ENCODE measurements around the gene B4GALT3. TPM values are rescaled to one million over a fixed set of nuclear protein-coding genes. Genes with fewer than 3 reads are reported as not detected.

Gene B4GALT3
- total and polyA plus RNA-seq, 9 of the 15 experiments (the other 6 are each of a cell fraction or from before 2014, with no cell fraction given) = 31.2 to 103 (median 46.1) TPM

DNA sequence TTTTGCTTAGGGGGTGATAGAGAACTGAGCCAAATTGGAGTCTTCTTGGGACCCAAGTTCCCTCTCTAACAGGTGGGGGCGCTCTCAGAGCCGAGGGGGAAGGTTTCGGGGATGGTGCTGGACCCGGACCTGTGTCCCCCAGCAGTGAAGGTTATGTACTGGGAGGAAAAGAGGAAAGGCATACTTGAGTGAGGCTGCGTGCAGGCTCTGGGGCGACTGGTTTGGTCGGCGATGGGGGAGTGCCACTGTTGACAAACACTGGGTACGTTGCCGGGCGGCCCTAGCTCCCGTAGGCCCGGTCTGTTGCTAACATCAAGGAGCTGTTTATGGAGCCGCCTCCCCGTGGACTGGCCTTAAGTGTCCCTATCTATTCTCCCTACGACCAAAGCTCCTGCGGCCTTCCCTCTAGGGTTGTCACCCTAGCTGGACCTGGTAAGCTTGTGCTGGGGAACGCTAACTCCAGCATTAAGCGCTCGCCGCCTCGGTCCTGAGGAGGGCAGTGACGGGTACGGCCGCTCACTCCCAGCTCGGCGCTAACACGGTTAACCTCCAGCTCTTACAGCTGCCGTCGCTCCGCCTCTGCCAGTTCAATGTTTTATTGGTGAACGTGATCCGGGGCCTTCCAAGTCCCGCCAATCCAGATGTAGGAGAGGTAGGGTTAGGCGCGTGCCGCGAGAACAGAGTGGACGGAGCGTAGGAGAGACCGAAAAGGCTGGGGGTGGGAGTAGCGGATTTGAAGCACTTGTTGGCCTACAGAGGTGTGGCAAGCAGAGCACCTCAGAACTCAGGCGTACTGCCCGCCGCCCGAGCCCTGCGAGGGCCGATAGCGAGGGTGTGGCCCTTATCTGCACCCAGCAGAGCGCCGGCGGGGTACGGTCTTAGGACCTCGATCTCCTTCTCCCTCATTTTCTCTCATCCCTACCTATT, 11.3 kb downstream of the B4GALT3 start, which contains the start of gene PPOX:
PPOX (plus strand) TSS at position 685 of the 927 bp plus-strand sequence. CDS start 422 bp downstream, outside the sequence.
- POLR2A ChIA-PET = interaction anchor here (0.5 to 4.7 kb wide), 16 partner anchors 8 to 1403 kb away, joined by 3 to 33 read pairs (median 4); partner anchors contain the start of genes B4GALT3, DEDD, F11R and NDUFS2
- FAIRE-seq = peak; percentile 99
- TSS peak; percentile 79 for BruUV-seq (replicated peaks)
- TF ChIP-seq MIER1 (IDR thresholded peaks at IDR 0.05; ENCODE audit: low read depth) = no peak
- TF ChIP-seq, protein P1, sequence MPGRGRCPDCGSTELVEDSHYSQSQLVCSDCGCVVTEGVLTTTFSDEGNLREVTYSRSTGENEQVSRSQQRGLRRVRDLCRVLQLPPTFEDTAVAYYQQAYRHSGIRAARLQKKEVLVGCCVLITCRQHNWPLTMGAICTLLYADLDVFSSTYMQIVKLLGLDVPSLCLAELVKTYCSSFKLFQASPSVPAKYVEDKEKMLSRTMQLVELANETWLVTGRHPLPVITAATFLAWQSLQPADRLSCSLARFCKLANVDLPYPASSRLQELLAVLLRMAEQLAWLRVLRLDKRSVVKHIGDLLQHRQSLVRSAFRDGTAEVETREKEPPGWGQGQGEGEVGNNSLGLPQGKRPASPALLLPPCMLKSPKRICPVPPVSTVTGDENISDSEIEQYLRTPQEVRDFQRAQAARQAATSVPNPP (IDR thresholded peaks at IDR 0.05; ENCODE audit: borderline replicate concordance, insufficient read depth, insufficient read length) = no peak
- TF ChIP-seq EP300 (IDR thresholded peaks at IDR 0.05; ENCODE audit: low read length) = peak; percentile 98
- peak; percentile 94 to 97 for TF ChIP-seq RCOR1 (IDR thresholded peaks at IDR 0.05; ENCODE audit: borderline replicate concordance in 1 of 2, low read depth in 2 of 2, low read length in 2 of 2)
- TF ChIP-seq ZNF197 (CRISPR knock-in tag; IDR thresholded peaks at IDR 0.05; ENCODE audit: low read depth) = peak; percentile 81
- TF ChIP-seq MYC (IDR thresholded peaks at IDR 0.05; ENCODE audit: low read depth, low read length) = peak; percentile 86; the same call in 1 of the 2 replicates
- TF ChIP-seq MYC (CRISPR knock-in tag; IDR thresholded peaks at IDR 0.05; ENCODE audit: borderline replicate concordance, low read depth) = peak; percentile 71; the same call in 1 of the 2 replicates
- TF ChIP-seq CREM (IDR thresholded peaks at IDR 0.05; ENCODE audit: low read depth) = peak; percentile 78
- peak; percentile 82 for TF ChIP-seq TBP (optimal IDR thresholded peaks at IDR 0.05; ENCODE audit: low read depth, low read length)
- peak; percentile 45 for TF ChIP-seq FOSL1 (tag; conservative IDR thresholded peaks at IDR 0.05)
- TF ChIP-seq, protein P2, sequence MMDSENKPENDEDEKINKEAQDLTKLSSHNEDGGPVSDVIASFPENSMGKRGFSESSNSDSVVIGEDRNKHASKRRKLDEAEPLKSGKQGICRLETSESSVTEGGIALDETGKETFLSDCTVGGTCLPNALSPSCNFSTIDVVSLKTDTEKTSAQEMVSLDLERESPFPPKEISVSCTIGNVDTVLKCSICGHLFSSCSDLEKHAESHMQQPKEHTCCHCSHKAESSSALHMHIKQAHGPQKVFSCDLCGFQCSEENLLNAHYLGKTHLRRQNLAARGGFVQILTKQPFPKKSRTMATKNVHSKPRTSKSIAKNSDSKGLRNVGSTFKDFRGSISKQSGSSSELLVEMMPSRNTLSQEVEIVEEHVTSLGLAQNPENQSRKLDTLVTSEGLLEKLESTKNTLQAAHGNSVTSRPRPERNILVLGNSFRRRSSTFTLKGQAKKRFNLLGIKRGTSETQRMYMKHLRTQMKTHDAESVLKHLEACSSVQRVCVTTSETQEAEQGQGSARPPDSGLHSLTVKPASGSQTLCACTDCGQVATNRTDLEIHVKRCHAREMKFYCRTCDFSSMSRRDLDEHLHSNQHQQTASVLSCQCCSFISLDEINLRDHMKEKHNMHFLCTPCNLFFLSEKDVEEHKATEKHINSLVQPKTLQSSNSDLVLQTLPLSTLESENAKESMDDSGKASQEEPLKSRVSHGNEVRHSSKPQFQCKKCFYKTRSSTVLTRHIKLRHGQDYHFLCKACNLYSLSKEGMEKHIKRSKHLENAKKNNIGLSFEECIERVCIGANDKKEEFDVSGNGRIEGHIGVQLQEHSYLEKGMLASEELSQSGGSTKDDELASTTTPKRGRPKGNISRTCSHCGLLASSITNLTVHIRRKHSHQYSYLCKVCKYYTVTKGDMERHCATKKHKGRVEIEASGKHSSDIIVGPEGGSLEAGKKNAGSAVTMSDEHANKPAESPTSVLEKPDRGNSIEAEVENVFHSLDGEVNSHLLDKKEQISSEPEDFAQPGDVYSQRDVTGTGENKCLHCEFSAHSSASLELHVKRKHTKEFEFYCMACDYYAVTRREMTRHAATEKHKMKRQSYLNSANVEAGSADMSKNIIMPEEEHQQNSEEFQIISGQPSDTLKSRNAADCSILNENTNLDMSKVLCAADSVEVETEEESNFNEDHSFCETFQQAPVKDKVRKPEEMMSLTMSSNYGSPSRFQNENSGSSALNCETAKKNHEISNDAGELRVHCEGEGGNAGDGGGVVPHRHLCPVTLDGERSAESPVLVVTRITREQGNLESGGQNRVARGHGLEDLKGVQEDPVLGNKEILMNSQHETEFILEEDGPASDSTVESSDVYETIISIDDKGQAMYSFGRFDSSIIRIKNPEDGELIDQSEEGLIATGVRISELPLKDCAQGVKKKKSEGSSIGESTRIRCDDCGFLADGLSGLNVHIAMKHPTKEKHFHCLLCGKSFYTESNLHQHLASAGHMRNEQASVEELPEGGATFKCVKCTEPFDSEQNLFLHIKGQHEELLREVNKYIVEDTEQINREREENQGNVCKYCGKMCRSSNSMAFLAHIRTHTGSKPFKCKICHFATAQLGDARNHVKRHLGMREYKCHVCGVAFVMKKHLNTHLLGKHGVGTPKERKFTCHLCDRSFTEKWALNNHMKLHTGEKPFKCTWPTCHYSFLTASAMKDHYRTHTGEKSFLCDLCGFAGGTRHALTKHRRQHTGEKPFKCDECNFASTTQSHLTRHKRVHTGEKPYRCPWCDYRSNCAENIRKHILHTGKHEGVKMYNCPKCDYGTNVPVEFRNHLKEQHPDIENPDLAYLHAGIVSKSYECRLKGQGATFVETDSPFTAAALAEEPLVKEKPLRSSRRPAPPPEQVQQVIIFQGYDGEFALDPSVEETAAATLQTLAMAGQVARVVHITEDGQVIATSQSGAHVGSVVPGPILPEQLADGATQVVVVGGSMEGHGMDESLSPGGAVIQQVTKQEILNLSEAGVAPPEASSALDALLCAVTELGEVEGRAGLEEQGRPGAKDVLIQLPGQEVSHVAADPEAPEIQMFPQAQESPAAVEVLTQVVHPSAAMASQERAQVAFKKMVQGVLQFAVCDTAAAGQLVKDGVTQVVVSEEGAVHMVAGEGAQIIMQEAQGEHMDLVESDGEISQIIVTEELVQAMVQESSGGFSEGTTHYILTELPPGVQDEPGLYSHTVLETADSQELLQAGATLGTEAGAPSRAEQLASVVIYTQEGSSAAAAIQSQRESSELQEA (IDR thresholded peaks at IDR 0.05; ENCODE audit: low read depth) = peak; percentile 94

More for the DNA sequence above, 11.3 kb downstream of the B4GALT3 start, which contains the start of gene PPOX:
- in situ Hi-C loops (cut with MboI) (no loop called here), intact Hi-C loops (cut with micrococcal nuclease) (loop anchor here (1.0 to 5.0 kb wide), 3 partner anchors 11 to 47 kb away; partner anchors contain the start of genes B4GALT3, DEDD, NIT1 and PFDN2)
- DNase-seq (ENCODE audit: extremely low read depth in 1 of 4, low spot score in 3 of 4) = peak; percentile 91 to 99 (median 93)
- CTCF ChIA-PET (ENCODE audit: low intra/inter-chr PET ratio) = interaction anchor here (1.0 to 1.3 kb wide), 2 partner anchors 176 to 208 kb away, joined by 4 to 6 read pairs; no protein-coding TSS in a partner anchor
- Histone ChIP-seq H2AFZ (ENCODE audit: low read depth, low read length) (peak within 1 kb of the TSS; percentile 73), H3K79me2 (ENCODE audit: control insufficient read depth, insufficient read depth, low read length) (peaks cover 57% of the 10 kb centered on the region), H3K27me3 (ENCODE audit: control insufficient read depth in 2 of 2, insufficient read depth in 2 of 2, low read length in 2 of 2) (no peaks in the 10 kb centered on the region), H3K9me3 (replicated peaks; ENCODE audit: control insufficient read depth, insufficient read depth, low read depth, low read length) (no peaks in the 10 kb centered on the region), H3K4me1 (replicated peaks in 1 of 2; ENCODE audit: control insufficient read depth in 2 of 2, insufficient read depth in 2 of 2, low read length in 2 of 2) (peaks cover 54 to 70% of the 10 kb centered on the region in 2 experiments), H3K4me3 (peak within 1 kb of the TSS; percentile 55), H3K27ac (ENCODE audit: extremely low read depth, low read depth, low read length) (peak within 1 kb of the TSS; percentile 83), H3K9me1 (ENCODE audit: control insufficient read depth, insufficient read depth, low read length) (no peaks in the 10 kb centered on the region), H3K9ac (ENCODE audit: insufficient read depth in 1 of 2, low read depth in 2 of 2, low read length in 2 of 2) (peak within 1 kb of the TSS; percentile 86 to 97), H3K4me2 (ENCODE audit: insufficient read depth, low read length) (peak within 1 kb of the TSS; percentile 95), H4K20me1 (replicated peaks; ENCODE audit: control insufficient read depth, insufficient read depth, low read length) (no peaks in the 10 kb centered on the region), H3K36me3 (ENCODE audit: control insufficient read depth, insufficient read depth, low read length) (peaks cover 70% of the 10 kb centered on the region)
- ATAC-seq = peak; percentile 93
- WGBS (ENCODE audit: insufficient coverage, low coverage, missing lambda C conversion rate) = 2% methylated on average over 46 of the region's 54 CpGs

All from K562 (cell line).